IMR-90 (cell line): ENCODE measurements around the gene CNOT3. TPM values are rescaled to one million over a fixed set of nuclear protein-coding genes. Genes with fewer than 3 reads are reported as not detected.

Experiments used
- ATAC-seq: fragments of 200-7000 bp; cut with Tn5 transposase; 2 replicates; pipeline ENCODE4 v1.9.1; 2020; ENCODE audit warnings: low read depth, mild to moderate bottlenecking, moderate library complexity
- BruUV-seq: library from RNA; stranded (reverse); fragments of 400-500 nt; replicated peaks from 2 replicates; lab custom pipeline; 2021; lab: Mats Ljungman, UMichigan
- CTCF ChIA-PET: fragments of 300-600 bp; formaldehyde crosslinking; extraction: SDS; loops from one replicate; lab custom pipeline; 2021; ENCODE audit warnings: antibody characterized with exemption; lab: Yijun Ruan, JAX
- POLR2A ChIA-PET: fragments of 300-600 bp; sonication (Branson Sonifier 250); formaldehyde crosslinking; loops from one replicate; lab custom pipeline; 2022; ENCODE audit warnings: antibody characterized with exemption; ENCODE audit not compliant: unreplicated experiment; lab: Charles Lee
- DNase-seq: peaks from one replicate; pipeline ENCODE4 v3.0.0; 2013
- H2AFZ ChIP-seq: replicated peaks from 2 replicates; pipeline ENCODE3; 2013; ENCODE audit warnings: low read length, mild to moderate bottlenecking; ENCODE audit not compliant: poor library complexity
- H2AK5ac ChIP-seq: 2 replicates; pipeline ENCODE4 v1.6.1; 2013; ENCODE audit warnings: low read depth, low read length, inconsistent platforms
- H2AK9ac ChIP-seq: replicated peaks from 2 replicates; pipeline ENCODE3; 2013; ENCODE audit warnings: mild to moderate bottlenecking, low read depth, low read length, moderate library complexity; ENCODE audit not compliant: poor library complexity
- H2BK120ac ChIP-seq: 2 replicates; pipeline ENCODE4 v1.6.1; 2013; ENCODE audit warnings: low read depth, low read length, inconsistent platforms
- H2BK15ac ChIP-seq: 3 replicates; pipeline ENCODE4 v1.6.1; 2013; ENCODE audit warnings: low read depth, low read length, inconsistent platforms
- H2BK20ac ChIP-seq: 2 replicates; pipeline ENCODE4 v1.6.1; 2013; ENCODE audit warnings: low read depth, mild to moderate bottlenecking, inconsistent platforms, low read length, moderate library complexity
- H2BK5ac ChIP-seq: 2 replicates; pipeline ENCODE4 v1.6.1; 2013; ENCODE audit warnings: mild to moderate bottlenecking, low read depth, low read length, inconsistent platforms; ENCODE audit not compliant: poor library complexity, severe bottlenecking
- H3K14ac ChIP-seq: replicated peaks from 2 replicates; pipeline ENCODE4 v1.6.1; 2013; ENCODE audit warnings: low read depth, low read length, inconsistent platforms
- H3K18ac ChIP-seq: 2 replicates; pipeline ENCODE4 v1.6.1; 2013; ENCODE audit warnings: low read depth, low read length, control low read depth
- H3K23ac ChIP-seq: 2 replicates; pipeline ENCODE4 v1.6.1; 2013; ENCODE audit warnings: low read depth, low read length, inconsistent platforms
- H3K27ac ChIP-seq: 2 replicates; pipeline ENCODE4 v1.5.1; 2013; ENCODE audit warnings: mild to moderate bottlenecking, control low read depth, low read length; ENCODE audit not compliant: insufficient read depth
- H3K27me3 ChIP-seq: 2 replicates; pipeline ENCODE4 v1.6.1; 2013; ENCODE audit warnings: low read length; ENCODE audit not compliant: control insufficient read depth, insufficient read depth
- H3K36me3 ChIP-seq: 2 replicates; pipeline ENCODE4 v1.6.1; 2013; ENCODE audit warnings: low read length, mixed read lengths; ENCODE audit not compliant: control insufficient read depth, insufficient read depth
- H3K4ac ChIP-seq: 2 replicates; pipeline ENCODE4 v1.6.1; 2013; ENCODE audit warnings: low read depth, low read length, inconsistent platforms
- H3K4me1 ChIP-seq: 2 replicates; pipeline ENCODE4 v1.6.1; 2013; ENCODE audit warnings: low read length, mixed read lengths; ENCODE audit not compliant: control insufficient read depth, insufficient read depth
- H3K4me2 ChIP-seq: 2 replicates; pipeline ENCODE4 v1.6.1; 2013; ENCODE audit warnings: low read depth, mild to moderate bottlenecking, control low read depth, low read length, moderate library complexity
- H3K4me3 ChIP-seq: 2 replicates; pipeline ENCODE4 v1.5.1; 2013; ENCODE audit warnings: low read depth, mild to moderate bottlenecking, control low read depth, low read length, moderate library complexity; ENCODE audit not compliant: insufficient read depth
- H3K56ac ChIP-seq: 2 replicates; pipeline ENCODE4 v1.6.1; 2013; ENCODE audit warnings: low read length, inconsistent platforms; ENCODE audit not compliant: insufficient read depth; ENCODE audit errors: extremely low read depth
- H3K79me1 ChIP-seq, 2 experiments: 2 replicates each; pipeline ENCODE4 v1.6.1; 2013; ENCODE audit warnings: low read length in 2 of 2, inconsistent platforms in 1 of 2, low read depth in 1 of 2
- H3K9ac ChIP-seq: 2 replicates; pipeline ENCODE4 v1.6.1; 2013; ENCODE audit warnings: low read depth, low read length, control low read depth
- H3K9me1 ChIP-seq: 2 replicates; pipeline ENCODE4 v1.6.1; 2013; ENCODE audit warnings: low read length, inconsistent platforms; ENCODE audit not compliant: insufficient read depth
- H3K9me3 ChIP-seq: 2 replicates; pipeline ENCODE4 v1.6.1; 2013; ENCODE audit warnings: low read length; ENCODE audit not compliant: control insufficient read depth, insufficient read depth
- H4K20me1 ChIP-seq: 2 replicates; pipeline ENCODE4 v1.6.1; 2013; ENCODE audit warnings: low read length, inconsistent platforms; ENCODE audit not compliant: insufficient read depth
- H4K5ac ChIP-seq: 2 replicates; pipeline ENCODE4 v1.6.1; 2013; ENCODE audit warnings: mild to moderate bottlenecking, low read depth, low read length, control low read depth
- H4K8ac ChIP-seq, 2 experiments: 2 replicates each; pipeline ENCODE4 v1.6.1; 2013; ENCODE audit warnings: low read depth in 2 of 2, low read length in 2 of 2, control low read depth in 1 of 2, inconsistent platforms in 1 of 2
- H4K91ac ChIP-seq: 2 replicates; pipeline ENCODE4 v1.6.1; 2013; ENCODE audit warnings: low read depth, low read length, inconsistent platforms; ENCODE audit not compliant: insufficient read depth
- BHLHE40 ChIP-seq: fragments of 150-350 bp; IDR thresholded peaks from 2 replicates; pipeline ENCODE4 v1.6.1; 2016; ENCODE audit warnings: mild to moderate bottlenecking, low read depth, low read length
- CEBPB ChIP-seq: IDR thresholded peaks from 2 replicates; pipeline ENCODE4 v1.6.1; 2012; ENCODE audit warnings: low read depth, low read length, improper control_type of control experiment
- CHD1 ChIP-seq: IDR thresholded peaks from 2 replicates; pipeline ENCODE4 v1.6.1; 2012; ENCODE audit warnings: low read depth, low read length, improper control_type of control experiment
- CTCF ChIP-seq: conservative IDR thresholded peaks from 2 replicates; pipeline ENCODE4 v1.5.1; 2012; ENCODE audit warnings: mild to moderate bottlenecking, low read depth, low read length, improper control_type of control experiment
- MAZ ChIP-seq: IDR thresholded peaks from 2 replicates; pipeline ENCODE4 v1.6.1; 2012; ENCODE audit warnings: low read depth, mild to moderate bottlenecking, low read length, improper control_type of control experiment, moderate library complexity, borderline replicate concordance
- MXI1 ChIP-seq: IDR thresholded peaks from 2 replicates; pipeline ENCODE4 v1.6.1; 2012; ENCODE audit warnings: low read depth, mild to moderate bottlenecking, low read length, moderate library complexity, borderline replicate concordance
- NFE2L2 ChIP-seq: fragments of 150-350 bp; IDR thresholded peaks from 2 replicates; pipeline ENCODE4 v1.6.1; 2016; ENCODE audit warnings: low read depth, mild to moderate bottlenecking, low read length
- POLR2A ChIP-seq: IDR thresholded peaks from 2 replicates; pipeline ENCODE4 v1.6.1; 2012; ENCODE audit warnings: mild to moderate bottlenecking, low read depth, low read length
- RAD21 ChIP-seq: IDR thresholded peaks from 2 replicates; pipeline ENCODE4 v1.6.1; 2012; ENCODE audit warnings: low read length, improper control_type of control experiment
- RCOR1 ChIP-seq: IDR thresholded peaks from 2 replicates; pipeline ENCODE4 v1.6.1; 2012; ENCODE audit warnings: mild to moderate bottlenecking, low read length, improper control_type of control experiment; ENCODE audit not compliant: insufficient replicate concordance
- RFX5 ChIP-seq: IDR thresholded peaks from 2 replicates; pipeline ENCODE4 v1.8.0; 2012; ENCODE audit warnings: low read depth, mild to moderate bottlenecking, low read length, moderate library complexity
- SMC3 ChIP-seq: fragments of 150-350 bp; IDR thresholded peaks from 2 replicates; pipeline ENCODE4 v1.6.1; 2016; ENCODE audit warnings: low read depth, mild to moderate bottlenecking, antibody characterized with exemption, low read length, moderate library complexity
- WGBS, 2 experiments: methylation state at CpG; one replicate each; pipeline versions ENCODE4 v1.1.5 to v1.1.7; 2013; ENCODE audit warnings: missing lambda C conversion rate in 2 of 2; ENCODE audit not compliant: insufficient read length in 1 of 2; ENCODE audit errors: extremely low coverage in 2 of 2; 5-methylcytosine and 5-hydroxymethylcytosine counted together
- dilution Hi-C: fragments of 300-500 bp; cut with HindIII; formaldehyde crosslinking; loops from one replicate; pipeline ENCODE4 v1.14.3; 2018; ENCODE audit warnings: low sequenced_read_pairs; ENCODE audit not compliant: unreplicated experiment
- in situ Hi-C: fragments of 300-500 bp; cut with MboI; formaldehyde crosslinking; loops from 3 replicates; pipeline ENCODE4 v1.14.3; 2019; ENCODE audit warnings: low sequenced_read_pairs, inconsistent platforms, mixed read lengths
- intact Hi-C: fragments of 100-400 bp; cut with micrococcal nuclease; formaldehyde crosslinking; loops from 2 replicates; pipeline ENCODE4 v1.10.0; 2022
- polyA plus RNA-seq, 3 experiments: library from polyadenylated mRNA; depleted of rRNA; stranded (reverse); fragments of >200 nt; gene quantifications; 2 replicates each; pipeline ENCODE4 v1.2.3, GENCODE V29; 2012; ENCODE audit warnings: low replicate concordance in 1 of 3
- total RNA-seq: library from RNA; depleted of rRNA; stranded (reverse); fragments of >200 nt; gene quantifications from 2 replicates; pipeline ENCODE4 v1.2.3, GENCODE V29; 2012
- TF ChIP-seq, protein P1 (sequence below): fragments of 150-350 bp; IDR thresholded peaks from 2 replicates; pipeline ENCODE4 v1.6.1; 2017; ENCODE audit warnings: mild to moderate bottlenecking, antibody characterized with exemption, low read length, low read depth
- TF ChIP-seq, protein P2 (sequence below): fragments of 150-350 bp; IDR thresholded peaks from 2 replicates; pipeline ENCODE4 v1.6.1; 2016; ENCODE audit warnings: low read depth, mild to moderate bottlenecking, low read length, moderate library complexity, borderline replicate concordance

The CNOT3 gene
- total and polyA plus RNA-seq, 2 of the 4 experiments (the other 2 are of a cell fraction) = 5.4 to 26.7 TPM

GRCh38 chr19:54102421-54103169, 35.0 kb upstream of the CNOT3 start, which contains the start of gene NDUFA3:
NDUFA3 (plus strand) TSS chr19:54102855; CDS start chr19:54102879, 24 bp downstream.
- Histone ChIP-seq H3K36me3 (peaks cover 17% of the 10 kb centered on the region), H3K56ac (peak within 1 kb of the TSS; percentile 60), H3K18ac (0 out of 2 replicates have a peak within 1 kb of the TSS, but pooled peaks have one; percentile 8), H2BK5ac (peak within 1 kb of the TSS; percentile 44), H3K27ac (peak within 1 kb of the TSS; percentile 53), H4K5ac (peak within 1 kb of the TSS; percentile 87), H2AFZ (peak within 1 kb of the TSS; percentile 82), H3K14ac (peak within 1 kb of the TSS; percentile 58), H3K23ac (peak within 1 kb of the TSS; percentile 62; the same call in 1 of the 2 replicates), H3K79me1 (peaks cover 4 to 21% of the 10 kb centered on the region in 2 experiments), H3K4me2 (peak within 1 kb of the TSS; percentile 72), H2AK9ac (peak within 1 kb of the TSS; percentile 96), H2AK5ac (peak within 1 kb of the TSS; percentile 87), H4K91ac (peak within 1 kb of the TSS; percentile 55), H3K4me1 (no peaks in the 10 kb centered on the region), H3K9me1 (no peaks in the 10 kb centered on the region), H3K9ac (peak within 1 kb of the TSS; percentile 63), H3K4ac (peak within 1 kb of the TSS; percentile 75), H4K8ac (peak within 1 kb of the TSS; percentile 94 to 98), H4K20me1 (no peaks in the 10 kb centered on the region), H3K9me3 (no peaks in the 10 kb centered on the region), H2BK20ac (no peak within 1 kb of the TSS), H2BK120ac (no peak within 1 kb of the TSS), H3K4me3 (peak within 1 kb of the TSS; percentile 58), H3K27me3 (no peaks in the 10 kb centered on the region), H2BK15ac (no peak within 1 kb of the TSS)
- ATAC-seq = peak; percentile 100
- no TSS peak for BruUV-seq
- peak; percentile 98 for DNase-seq
- in situ Hi-C loops (loop anchor here (25.0 kb wide), 1 partner anchor 360 kb away; the partner anchor contains the start of genes CDC42EP5 and LENG9), intact Hi-C loops (loop anchor here (10.0 kb wide), 1 partner anchor 238 kb away; the partner anchor contains the start of gene MYADM), dilution Hi-C loops (no loop called here)
- POLR2A ChIA-PET = no interaction called here
- WGBS, 2 experiments = 0% methylated on average over 15 of the region's 54 CpGs; no CpG with 5 or more reads in 1 of the 2 experiments
- CTCF ChIA-PET = no interaction called here
- TF ChIP-seq, protein P1, sequence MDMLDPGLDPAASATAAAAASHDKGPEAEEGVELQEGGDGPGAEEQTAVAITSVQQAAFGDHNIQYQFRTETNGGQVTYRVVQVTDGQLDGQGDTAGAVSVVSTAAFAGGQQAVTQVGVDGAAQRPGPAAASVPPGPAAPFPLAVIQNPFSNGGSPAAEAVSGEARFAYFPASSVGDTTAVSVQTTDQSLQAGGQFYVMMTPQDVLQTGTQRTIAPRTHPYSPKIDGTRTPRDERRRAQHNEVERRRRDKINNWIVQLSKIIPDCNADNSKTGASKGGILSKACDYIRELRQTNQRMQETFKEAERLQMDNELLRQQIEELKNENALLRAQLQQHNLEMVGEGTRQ = no peak
- TF ChIP-seq MXI1 (peak; percentile 77; the same call in 1 of the 2 replicates), CHD1 (no peak), CEBPB (no peak), POLR2A (no peak), SMC3 (no peak), NFE2L2 (no peak), RCOR1 (peak; percentile 96), RAD21 (no peak), CTCF (no peak), BHLHE40 (no peak), RFX5 (no peak), MAZ (peak; percentile 67; the same call in 1 of the 2 replicates)
- TF ChIP-seq, protein P2, sequence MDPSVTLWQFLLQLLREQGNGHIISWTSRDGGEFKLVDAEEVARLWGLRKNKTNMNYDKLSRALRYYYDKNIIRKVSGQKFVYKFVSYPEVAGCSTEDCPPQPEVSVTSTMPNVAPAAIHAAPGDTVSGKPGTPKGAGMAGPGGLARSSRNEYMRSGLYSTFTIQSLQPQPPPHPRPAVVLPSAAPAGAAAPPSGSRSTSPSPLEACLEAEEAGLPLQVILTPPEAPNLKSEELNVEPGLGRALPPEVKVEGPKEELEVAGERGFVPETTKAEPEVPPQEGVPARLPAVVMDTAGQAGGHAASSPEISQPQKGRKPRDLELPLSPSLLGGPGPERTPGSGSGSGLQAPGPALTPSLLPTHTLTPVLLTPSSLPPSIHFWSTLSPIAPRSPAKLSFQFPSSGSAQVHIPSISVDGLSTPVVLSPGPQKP = no peak
